Stimulated activated CD8-positive, alpha-beta memory T cell treated with anti-CD3 and anti-CD28 coated beads, Interleukin-2, amount 100 ng/mL, for 48 hours (primary cell): Measurements from ENCODE around the gene LRRC66.

Experiments used
- DNase-seq, 2 donors: peaks; one replicate each; pipeline ENCODE4 v3.0.0-alpha.2; 2020; ENCODE audit warnings: low read depth in 2 of 2

LRRC66 gene

GRCh38 chr4:52010986-52011385 is 9.2 kb downstream of the LRRC66 start:
- no peak for DNase-seq

GRCh38 chr4:52006887-52007286 is 13.3 kb downstream of the LRRC66 start:
- no peak for DNase-seq

GRCh38 chr4:52005604-52006273 is 14.4 kb downstream of the LRRC66 start:
- DNase-seq, result no peak

- no peak for DNase-seq
These were observed 15.7 kb downstream of the LRRC66 start for GRCh38 chr4:52004414-52004813.

GRCh38 chr4:52001616-52002015 is 18.5 kb downstream of the LRRC66 start:
- DNase-seq, result no peak

- no peak for DNase-seq
These were observed 20.9 kb downstream of the LRRC66 start for GRCh38 chr4:51999250-51999649.

GRCh38 chr4:51998837-51999236 is 21.3 kb downstream of the LRRC66 start:
- DNase-seq, result no peak

GRCh38 chr4:51997647-51998046 is 22.5 kb downstream of the LRRC66 start:
- no peak for DNase-seq

- no peak for DNase-seq
These were observed 24.4 kb downstream of the LRRC66 start for GRCh38 chr4:51995647-51996220.

- DNase-seq, result no peak
These were observed 54.3 kb downstream of the LRRC66 start for GRCh38 chr4:51965862-51966261.

- DNase-seq, result no peak
These were observed 56.2 kb downstream of the LRRC66 start for GRCh38 chr4:51963841-51964517.

- no peak for DNase-seq
These were observed 59.7 kb downstream of the LRRC66 start for GRCh38 chr4:51960486-51960885.

GRCh38 chr4:51958199-51958968 is 61.8 kb downstream of the LRRC66 start:
- DNase-seq, result no peak
